Measurements from ENCODE around the gene PSENEN.

The PSENEN gene

DNA sequence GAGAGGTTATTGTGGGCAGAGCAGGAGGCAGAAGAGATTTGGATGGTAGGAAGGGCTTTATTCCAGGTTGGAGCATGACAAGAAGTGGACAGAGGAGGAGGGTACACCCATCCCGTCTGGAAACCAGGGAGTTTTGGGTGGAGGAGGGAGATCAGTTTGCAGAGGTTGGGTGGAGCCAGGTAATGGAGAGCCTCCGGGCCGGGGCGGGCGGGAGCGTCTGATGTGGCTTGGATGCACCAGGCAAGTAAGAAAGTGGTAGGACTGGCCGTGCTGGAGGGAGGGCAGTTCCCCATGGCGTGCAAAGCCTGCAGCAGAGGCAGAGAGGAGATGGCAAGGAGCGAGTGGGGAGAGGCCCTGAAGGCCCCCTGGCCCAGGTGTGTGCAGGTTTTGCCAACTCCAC lies 14.1 kb upstream of the PSENEN start:
- no peak overlapping the region for H3K4me3 ChIP-seq (ENCODE audit: low read length)

DNA sequence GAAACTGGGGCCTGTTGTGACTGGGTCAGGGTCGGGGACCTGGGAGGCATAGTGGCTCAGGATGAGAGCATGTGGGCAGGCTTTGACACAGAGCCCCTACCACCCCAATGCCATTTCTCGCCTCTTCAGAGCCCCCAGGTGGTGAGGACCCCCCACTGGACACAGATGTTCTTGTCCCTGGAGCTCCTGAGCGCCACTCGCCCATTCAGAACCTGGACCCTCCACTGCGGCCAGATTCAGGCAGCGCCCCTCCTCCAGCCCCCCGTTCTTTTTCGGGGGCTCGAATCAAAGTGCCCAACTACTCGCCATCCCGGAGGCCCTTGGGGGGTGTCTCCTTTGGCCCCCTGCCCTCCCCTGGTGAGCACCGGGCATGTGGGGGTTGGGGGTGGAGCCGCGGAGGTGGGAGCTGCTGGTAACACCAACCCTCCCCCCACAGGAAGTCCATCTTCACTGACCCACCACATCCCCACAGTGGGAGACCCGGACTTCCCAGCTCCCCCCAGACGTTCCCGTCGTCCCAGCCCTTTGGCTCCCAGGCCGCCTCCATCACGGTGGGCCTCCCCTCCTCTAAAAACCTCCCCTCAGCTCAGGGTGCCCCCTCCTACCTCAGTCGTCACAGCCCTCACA lies 13.6 kb upstream of the PSENEN start:
- DNase-seq (ENCODE audit: low read depth): no peak
- no peak for TF ChIP-seq CTCF (conservative IDR thresholded peaks at IDR 0.05; ENCODE audit: low read length)

More for the DNA sequence above, 14.1 kb upstream of the PSENEN start:
- DNase-seq (ENCODE audit: low read depth): no peak
- TF ChIP-seq CTCF (conservative IDR thresholded peaks at IDR 0.05; ENCODE audit: low read length): no peak

GRCh38 chr19:35732540-35733179 lies 12.8 kb upstream of the PSENEN start:
- H3K4me3 ChIP-seq (ENCODE audit: low read length): no peak overlapping the region
- no peak for DNase-seq (ENCODE audit: low read depth)
- no peak for TF ChIP-seq CTCF (conservative IDR thresholded peaks at IDR 0.05; ENCODE audit: low read length)

More for the DNA sequence above, 13.6 kb upstream of the PSENEN start:
- no peak overlapping the region for H3K4me3 ChIP-seq (ENCODE audit: low read length)

GRCh38 chr19:35733180-35734125 lies 12.0 kb upstream of the PSENEN start:
- H3K4me3 ChIP-seq (ENCODE audit: low read length): no peak overlapping the region
- TF ChIP-seq CTCF (conservative IDR thresholded peaks at IDR 0.05; ENCODE audit: low read length): no peak
- DNase-seq (ENCODE audit: low read depth): no peak

DNA sequence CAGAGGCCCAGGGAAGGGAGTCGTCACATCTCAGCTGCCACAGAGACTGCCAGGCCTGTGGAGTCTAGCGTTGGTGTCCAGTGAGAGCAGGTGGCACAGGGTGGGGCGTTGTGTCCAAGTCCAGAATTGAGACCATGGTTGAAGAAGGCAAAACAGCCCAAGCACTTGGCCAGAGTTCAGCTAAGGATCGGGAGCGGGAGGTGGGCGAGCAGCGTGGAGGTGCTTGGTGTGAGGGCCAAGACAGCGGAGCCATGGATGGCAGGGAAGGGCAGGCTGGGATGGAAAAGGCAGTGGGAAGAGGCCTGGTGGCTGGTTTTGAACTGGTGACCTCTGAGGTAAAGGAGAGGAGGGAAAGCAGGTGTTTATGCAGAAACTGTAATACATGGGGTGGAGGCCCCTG lies 11.2 kb upstream of the PSENEN start:
- TF ChIP-seq CTCF (conservative IDR thresholded peaks at IDR 0.05; ENCODE audit: low read length): no peak
- H3K4me3 ChIP-seq (ENCODE audit: low read length): no peak overlapping the region
- DNase-seq (ENCODE audit: low read depth): no peak

- no peak for TF ChIP-seq CTCF (conservative IDR thresholded peaks at IDR 0.05; ENCODE audit: low read length)
- DNase-seq (ENCODE audit: low read depth): no peak
- no peak overlapping the region for H3K4me3 ChIP-seq (ENCODE audit: low read length)
Measured at GRCh38 chr19:35734889-35735288, 10.6 kb upstream of the PSENEN start.

Data from AG10803 (cell line).